Keratinocyte (primary cell): Measurements from ENCODE around the gene LRRC7. TPM values are rescaled to one million over a fixed set of nuclear protein-coding genes. Genes with fewer than 3 reads are reported as not detected.

Source experiments
- DNase-seq: peaks from one replicate; pipeline ENCODE4 v3.0.0-alpha.2; 2011; ENCODE audit warnings: low read depth, missing footprints, low spot score
- FAIRE-seq: peaks from 2 replicates; lab custom pipeline; 2011; peaks lifted over from hg19 to GRCh38; lab: Jason Lieb, UNC
- H2AFZ ChIP-seq: 2 replicates; pipeline ENCODE4 v1.6.0; 2012; ENCODE audit warnings: low read length, control low read depth, inconsistent platforms; ENCODE audit not compliant: control insufficient read depth
- H3K27ac ChIP-seq: 2 replicates; pipeline ENCODE4 v1.5.1; 2011; ENCODE audit warnings: low read length; ENCODE audit not compliant: control insufficient read depth, insufficient read depth
- H3K27me3 ChIP-seq: 3 replicates; pipeline ENCODE4 v1.6.0; 2011; ENCODE audit warnings: low read length; ENCODE audit not compliant: control insufficient read depth, insufficient read depth; ENCODE audit errors: extremely low read depth
- H3K36me3 ChIP-seq, 2 experiments: 2 replicates in 1 of 2; 3 replicates in 1 of 2; pipeline ENCODE4 v1.5.1; 2011; ENCODE audit warnings: low read length in 2 of 2, mild to moderate bottlenecking in 1 of 2; ENCODE audit not compliant: control insufficient read depth in 2 of 2, insufficient read depth in 2 of 2; ENCODE audit errors: extremely low read depth in 1 of 2
- H3K4me1 ChIP-seq: 3 replicates; pipeline ENCODE4 v1.5.1; 2011; ENCODE audit warnings: low read length; ENCODE audit not compliant: control insufficient read depth, insufficient read depth; ENCODE audit errors: extremely low read depth
- H3K4me2 ChIP-seq: 3 replicates; pipeline ENCODE4 v1.6.0; 2011; ENCODE audit warnings: low read depth, low read length; ENCODE audit not compliant: control insufficient read depth, insufficient read depth; ENCODE audit errors: extremely low read depth
- H3K4me3 ChIP-seq, 3 experiments: fragments of 200-600 bp in 1 of 3; sonication (generic) in 1 of 3; 2 replicates in 2 of 3; 3 replicates in 1 of 3; pipeline ENCODE4 v1.5.1; 2011 to 2016; ENCODE audit warnings: low read length in 3 of 3, mild to moderate bottlenecking in 3 of 3, control low read depth in 2 of 3, inconsistent platforms in 1 of 3, low read depth in 1 of 3, mixed read lengths in 1 of 3, mixed run types in 1 of 3, moderate library complexity in 1 of 3; ENCODE audit not compliant: control insufficient read depth in 2 of 3, insufficient read depth in 2 of 3; ENCODE audit errors: extremely low read depth in 1 of 3
- H3K79me2 ChIP-seq: 2 replicates; pipeline ENCODE4 v1.6.0; 2012; ENCODE audit warnings: low read length; ENCODE audit not compliant: control insufficient read depth, insufficient read depth
- H3K9ac ChIP-seq: 3 replicates; pipeline ENCODE4 v1.6.0; 2011; ENCODE audit warnings: low read length; ENCODE audit not compliant: control insufficient read depth, insufficient read depth; ENCODE audit errors: extremely low read depth
- H3K9me1 ChIP-seq: 3 replicates; pipeline ENCODE4 v1.6.0; 2011; ENCODE audit warnings: low read length; ENCODE audit not compliant: control insufficient read depth, insufficient read depth; ENCODE audit errors: extremely low read depth
- H3K9me3 ChIP-seq: 2 replicates; pipeline ENCODE4 v1.5.1; 2012; ENCODE audit warnings: low read depth, low read length; ENCODE audit not compliant: control insufficient read depth
- H4K20me1 ChIP-seq: 3 replicates; pipeline ENCODE4 v1.6.0; 2011; ENCODE audit warnings: low read length; ENCODE audit not compliant: control insufficient read depth, insufficient read depth; ENCODE audit errors: extremely low read depth
- CTCF ChIP-seq, 3 experiments: IDR thresholded peaks in 1 of 3; conservative IDR thresholded peaks in 1 of 3; optimal IDR thresholded peaks in 1 of 3; 2 replicates in 2 of 3; 3 replicates in 1 of 3; pipeline versions ENCODE3 to v1.5.1; 2011; ENCODE audit warnings: low read length in 3 of 3, mild to moderate bottlenecking in 3 of 3, moderate library complexity in 2 of 3, control low read depth in 1 of 3, inconsistent platforms in 1 of 3; ENCODE audit not compliant: insufficient read depth in 2 of 3; ENCODE audit errors: extremely low read depth in 1 of 3
- EZH2 ChIP-seq: IDR thresholded peaks from one replicate; pipeline ENCODE4 v1.6.1; 2012; ENCODE audit warnings: inconsistent platforms, mild to moderate bottlenecking, low read length, moderate library complexity
- dilution Hi-C: fragments of 300-500 bp; cut with MboI; formaldehyde crosslinking; loops from one replicate; pipeline ENCODE4 v1.7.0; 2020; ENCODE audit warnings: low sequenced_read_pairs; ENCODE audit not compliant: extremely low pct_ligation_motif_present
- polyA plus RNA-seq, 5 experiments: library from polyadenylated mRNA; depleted of rRNA in 3 of 5; stranded (reverse) in 3 of 5; stranded (forward) in 1 of 5; unstranded in 1 of 5; fragments of >200 nt; gene quantifications; 1 replicate in 1 of 5; 2 replicates in 3 of 5; 3 replicates in 1 of 5; pipeline versions ENCODE4 v1.2.1 to v1.2.3, GENCODE V29; 2011 to 2012; ENCODE audit warnings: missing spikeins in 2 of 5, low read depth in 1 of 5, low replicate concordance in 1 of 5

Gene LRRC7
- polyA plus RNA-seq, 1 donor (not counting 4 experiments of a cell fraction or from before 2014, with no cell fraction given), result 0.28 TPM

GRCh38 chr1:69569576-69570328 is 2.0 kb downstream of the LRRC7 start:
- Histone ChIP-seq H2AFZ (peak overlapping the region; percentile 69), H3K79me2 (no peaks in the 10 kb centered on the region), H3K9ac (no peak overlapping the region), H3K4me2 (peak overlapping the region; percentile 91), H4K20me1 (no peaks in the 10 kb centered on the region), H3K36me3 (no peaks in the 10 kb centered on the region), H3K4me1 (peaks cover 15% of the 10 kb centered on the region), H3K9me1 (no peaks in the 10 kb centered on the region), H3K27ac (no peak overlapping the region), H3K27me3 (peaks cover 18% of the 10 kb centered on the region), H3K9me3 (no peaks in the 10 kb centered on the region), H3K4me3 (peak overlapping the region in 2 of 3 experiments; percentile 28 to 70)
- DNase-seq (no peak), FAIRE-seq (no peak)
- dilution Hi-C loops, result no loop called here
- no peak for TF ChIP-seq CTCF (optimal IDR thresholded peaks at IDR 0.05 in 1 of 3, IDR thresholded peaks at IDR 0.05 in 1 of 3, conservative IDR thresholded peaks at IDR 0.05 in 1 of 3; ENCODE audit: extremely low read depth in 1 of 3, insufficient read depth in 2 of 3, low read length in 3 of 3)
- TF ChIP-seq EZH2, result no peak

- H3K27me3 ChIP-seq, result peaks cover 18% of the 10 kb centered on the region
- peaks cover 15% of the 10 kb centered on the region for H3K4me1 ChIP-seq
- no peak overlapping the region for H3K9ac ChIP-seq
- H3K36me3 ChIP-seq, result no peaks in the 10 kb centered on the region
- H3K9me3 ChIP-seq, result no peaks in the 10 kb centered on the region
- no peak overlapping the region for H3K27ac ChIP-seq
- H4K20me1 ChIP-seq, result no peaks in the 10 kb centered on the region
- no peak overlapping the region for H3K4me3 ChIP-seq
- H3K9me1 ChIP-seq, result no peaks in the 10 kb centered on the region
- FAIRE-seq (peak; percentile 43), DNase-seq (no peak)
- peak overlapping the region; percentile 91 for H3K4me2 ChIP-seq
- H3K79me2 ChIP-seq, result no peaks in the 10 kb centered on the region
- dilution Hi-C loops, result no loop called here
- no peak overlapping the region for H2AFZ ChIP-seq
- TF ChIP-seq EZH2 (no peak), CTCF (optimal IDR thresholded peaks at IDR 0.05 in 1 of 3, IDR thresholded peaks at IDR 0.05 in 1 of 3, conservative IDR thresholded peaks at IDR 0.05 in 1 of 3; ENCODE audit: extremely low read depth in 1 of 3, insufficient read depth in 2 of 3, low read length in 3 of 3) (no peak)
Observed at GRCh38 chr1:69570356-69570755, 2.6 kb downstream of the LRRC7 start.
